Stimulated activated CD4-positive, alpha-beta T cell treated with anti-CD3 and anti-CD28 coated beads, Interleukin-4, amount 100 ng/mL, for 1 hour (primary cell): ENCODE measurements around the gene SLITRK3.

ENCODE experiments used
- DNase-seq: peaks from one replicate; pipeline ENCODE4 v3.0.0-alpha.2; 2020

The SLITRK3 gene

GRCh38 chr3:165195640-165196576 is at the start of gene SLITRK3:
Gene SLITRK3, minus strand, starts transcription at chr3:165196384. Its CDS starts 5,554 bp downstream, at chr3:165190830.
- no peak for DNase-seq

GRCh38 chr3:165243597-165243996 is 47.4 kb upstream of the SLITRK3 start:
- DNase-seq: no peak

- DNase-seq: no peak
These were observed 37.5 kb upstream of the SLITRK3 start for GRCh38 chr3:165233501-165234195.

GRCh38 chr3:165225604-165226003 is 29.4 kb upstream of the SLITRK3 start:
- no peak for DNase-seq

- DNase-seq: no peak
These were observed 21.6 kb upstream of the SLITRK3 start for GRCh38 chr3:165217739-165218138.

GRCh38 chr3:165212580-165212979 is 16.4 kb upstream of the SLITRK3 start:
- DNase-seq: no peak

GRCh38 chr3:165211721-165212120 is 15.5 kb upstream of the SLITRK3 start:
- no peak for DNase-seq

GRCh38 chr3:165210727-165211126 is 14.5 kb upstream of the SLITRK3 start:
- DNase-seq: no peak

- no peak for DNase-seq
These were observed 13.9 kb upstream of the SLITRK3 start for GRCh38 chr3:165210132-165210531.

GRCh38 chr3:165206454-165207266 is 10.5 kb upstream of the SLITRK3 start:
- peak; percentile 9 for DNase-seq

GRCh38 chr3:165204445-165204844 is 8.3 kb upstream of the SLITRK3 start:
- no peak for DNase-seq

GRCh38 chr3:165202995-165203394 is 6.8 kb upstream of the SLITRK3 start:
- no peak for DNase-seq

- no peak for DNase-seq
These were observed 5.8 kb upstream of the SLITRK3 start for GRCh38 chr3:165201964-165202363.

- DNase-seq: no peak
These were observed 1.3 kb upstream of the SLITRK3 start for GRCh38 chr3:165197481-165197800.

- DNase-seq: no peak
These were observed 645 bp upstream of the SLITRK3 start for GRCh38 chr3:165196577-165197480.

GRCh38 chr3:165195241-165195639 is 944 bp downstream of the SLITRK3 start:
- no peak for DNase-seq

GRCh38 chr3:165194511-165195240 is 1.5 kb downstream of the SLITRK3 start:
- DNase-seq: no peak

- no peak for DNase-seq
These were observed 2.6 kb downstream of the SLITRK3 start for GRCh38 chr3:165193366-165194254.

GRCh38 chr3:165192610-165193192 is 3.5 kb downstream of the SLITRK3 start:
- no peak for DNase-seq

GRCh38 chr3:165191491-165191890 is 4.7 kb downstream of the SLITRK3 start:
- DNase-seq: no peak
